DND-41 (cell line): Measurements from ENCODE around the gene PALD1.

Experiments
- CTCF ChIP-seq: IDR thresholded peaks from 2 replicates; pipeline ENCODE4 v1.5.1; 2012; ENCODE audit warnings: borderline replicate concordance, low read length, moderate library complexity, mild to moderate bottlenecking; ENCODE audit not compliant: poor library complexity, severe bottlenecking; ENCODE audit errors: extremely low read depth
- EZH2 ChIP-seq: IDR thresholded peaks from 3 replicates; pipeline ENCODE4 v1.6.1; 2012; ENCODE audit warnings: borderline replicate concordance, low read depth, mild to moderate bottlenecking, moderate library complexity, low read length, inconsistent platforms; ENCODE audit not compliant: severe bottlenecking

GRCh38 chr10:70576803-70577517 lies 98.4 kb downstream of the PALD1 start:
- TF ChIP-seq CTCF (no peak), EZH2 (no peak)
